ENCODE measurements around the gene COL24A1.
"Not testable (repeated sequence)": the region's sequence is repeated elsewhere in the genome, so short reads cannot be mapped to it uniquely, and the experiment has no call there.

The COL24A1 gene

GRCh38 chr1:85762804-85763203 is 393.8 kb downstream of the COL24A1 start:
- no peak for DNase-seq

DNA sequence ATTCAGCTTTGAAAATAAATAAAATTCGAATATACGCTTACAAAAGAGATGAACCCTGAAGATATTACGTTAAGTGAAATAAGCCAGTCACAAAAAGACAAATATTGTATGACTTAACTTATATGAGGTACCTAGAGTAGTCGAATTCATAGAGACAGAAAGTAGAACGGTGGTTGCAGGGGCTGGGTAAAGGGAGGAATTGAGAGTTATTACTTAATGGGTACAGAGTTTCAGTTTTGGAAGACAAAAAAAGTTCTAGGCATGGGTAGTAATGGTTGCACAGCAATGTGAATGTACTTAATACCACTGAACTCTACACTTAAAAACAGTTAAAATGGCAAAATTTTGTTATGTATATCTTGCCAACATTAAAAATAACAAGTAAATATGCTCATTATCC is 399.7 kb downstream of the COL24A1 start:
- DNase-seq, result no peak

- no peak for DNase-seq
Observed at GRCh38 chr1:85748120-85748519, 408.5 kb downstream of the COL24A1 start.

- DNase-seq, result no peak
Observed at GRCh38 chr1:85746777-85747176, 409.8 kb downstream of the COL24A1 start.

DNA sequence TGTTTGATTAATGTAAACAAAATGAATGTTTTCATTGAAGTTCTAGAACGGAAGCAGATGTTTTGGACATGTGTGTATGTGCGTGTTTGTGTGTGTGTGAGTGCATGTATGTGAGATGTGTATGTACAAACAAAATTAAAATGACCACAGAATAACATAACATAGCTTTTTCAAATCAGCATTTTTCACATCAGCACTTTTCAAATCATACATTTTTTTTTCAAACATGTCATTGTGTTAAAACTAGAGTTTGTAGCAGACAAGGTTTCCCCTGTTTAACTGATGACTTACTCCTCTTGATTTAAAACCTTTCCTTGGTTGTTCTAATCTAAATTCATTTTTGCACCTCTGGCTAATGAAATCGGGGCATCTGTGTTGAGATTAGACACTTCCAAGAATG is 412.8 kb downstream of the COL24A1 start:
- DNase-seq, result no peak

GRCh38 chr1:85734931-85735330 is 421.6 kb downstream of the COL24A1 start:
- DNase-seq, result no peak

DNA sequence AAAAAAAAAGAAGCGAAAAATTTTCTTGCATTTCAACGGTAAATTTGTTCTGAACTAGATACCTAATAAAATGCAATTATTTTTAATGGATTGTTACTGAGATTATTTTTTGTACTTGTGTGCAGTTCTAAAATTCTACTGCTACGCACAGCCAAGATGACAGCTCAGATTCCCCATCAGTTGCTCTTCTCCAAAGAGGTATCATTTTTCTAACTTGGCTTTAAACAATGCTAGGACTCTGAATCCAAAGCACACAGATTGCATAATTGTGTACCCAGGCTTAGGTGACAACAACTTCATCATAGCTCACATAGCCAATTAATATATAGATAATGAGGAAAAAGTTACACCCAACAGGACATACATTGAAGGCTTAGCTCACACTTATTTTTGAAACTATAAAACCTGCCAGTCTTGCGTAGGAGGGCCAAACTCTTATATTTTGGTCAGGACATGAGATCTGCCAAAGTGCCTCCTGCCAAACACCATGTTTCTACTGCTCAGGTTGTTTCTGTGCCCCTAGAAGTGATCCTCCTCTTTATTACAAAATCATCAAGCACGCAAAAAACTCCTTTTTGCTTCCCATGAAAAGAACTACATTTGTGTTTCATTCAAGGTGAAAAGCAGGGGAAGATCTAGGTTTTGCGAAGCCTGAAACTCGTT is 437.8 kb downstream of the COL24A1 start:
- no peak for DNase-seq

GRCh38 chr1:85714418-85715114 is 442.0 kb downstream of the COL24A1 start:
- DNase-seq, result not testable (repeated sequence)

GRCh38 chr1:85708829-85709227 is 447.7 kb downstream of the COL24A1 start:
- no peak for DNase-seq

DNA sequence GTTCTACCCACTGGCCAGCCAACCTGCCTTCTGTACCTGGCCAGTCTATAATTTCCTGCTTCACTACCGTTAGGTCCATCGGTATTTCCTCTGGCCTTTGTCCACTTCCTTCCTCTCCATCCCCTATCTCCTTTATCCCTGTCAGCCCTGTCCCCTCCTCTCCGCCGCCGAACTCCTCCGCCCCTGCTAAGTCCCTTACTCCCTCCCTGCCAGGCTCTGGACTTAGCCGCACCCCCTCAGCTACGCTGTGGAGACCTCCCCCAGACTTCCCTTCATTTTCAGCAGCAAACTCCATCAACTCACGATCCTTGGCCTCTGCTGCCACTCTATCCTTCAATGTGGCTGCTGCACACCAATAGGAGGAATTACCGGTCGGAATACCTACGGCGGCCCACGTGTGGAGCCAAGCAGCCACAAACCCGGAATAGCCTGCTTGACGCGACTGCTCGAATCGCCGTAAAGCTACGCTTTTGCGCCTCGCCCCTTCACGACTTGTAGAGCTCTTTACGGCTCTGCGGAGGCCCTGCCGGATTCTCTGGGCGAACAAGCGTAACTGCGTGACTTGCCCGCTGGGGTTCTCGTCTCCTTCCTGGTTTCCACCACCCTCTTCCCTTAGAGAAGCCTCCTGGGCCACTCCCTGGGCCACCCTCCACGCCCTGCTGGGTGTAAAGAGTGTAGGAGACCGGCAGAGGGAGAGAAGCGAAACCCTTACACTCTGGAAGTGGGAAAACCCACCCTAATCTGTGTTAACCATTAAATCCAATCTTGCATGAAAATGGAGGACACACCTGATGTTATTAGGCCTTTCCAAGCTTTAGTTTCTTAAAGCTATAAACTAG is 448.4 kb downstream of the COL24A1 start, which contains the start of gene ZNHIT6:
Gene ZNHIT6, minus strand, starts transcription at position 444 of the 839 bp plus-strand sequence. Its CDS starts 149 bp downstream, at position 295.
- peak; percentile 95 for DNase-seq

DNA sequence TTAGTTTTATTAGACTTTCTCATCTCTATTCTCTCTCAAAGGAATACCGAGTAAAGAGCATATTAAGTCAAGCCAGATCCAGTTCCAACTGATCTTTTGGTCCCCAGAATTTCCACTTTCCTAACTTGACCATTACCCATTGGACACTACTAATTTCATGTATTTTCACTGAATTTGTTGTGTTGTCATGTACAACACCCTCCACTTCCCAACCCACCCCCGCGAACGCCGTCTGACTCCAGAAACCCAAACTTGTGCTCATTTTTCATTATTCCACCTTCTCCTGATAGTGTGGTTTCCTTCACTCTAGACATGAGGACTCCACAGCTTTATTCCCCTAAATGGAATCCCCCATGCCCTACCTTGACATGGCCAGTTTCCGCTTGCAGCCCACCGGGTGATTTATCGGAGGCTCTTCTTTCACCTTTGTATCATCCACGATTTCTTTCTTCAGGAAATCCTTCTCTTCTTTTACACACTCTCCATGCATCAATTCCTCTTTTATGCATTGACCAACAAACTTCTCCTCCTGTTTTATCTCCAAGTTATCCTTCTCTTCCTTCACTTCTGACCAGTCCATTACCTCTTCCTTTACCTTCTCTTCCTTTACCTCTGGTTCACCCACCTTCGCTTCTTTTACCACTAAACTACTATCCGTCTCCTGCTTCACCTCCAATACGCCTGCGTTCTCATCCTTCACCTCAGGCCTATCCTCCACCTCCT is 449.1 kb downstream of the COL24A1 start:
- no peak for DNase-seq

GRCh38 chr1:85705940-85706339 is 450.6 kb downstream of the COL24A1 start:
- DNase-seq, result no peak

GRCh38 chr1:85700422-85700821 is 456.1 kb downstream of the COL24A1 start:
- no peak for DNase-seq

DNA sequence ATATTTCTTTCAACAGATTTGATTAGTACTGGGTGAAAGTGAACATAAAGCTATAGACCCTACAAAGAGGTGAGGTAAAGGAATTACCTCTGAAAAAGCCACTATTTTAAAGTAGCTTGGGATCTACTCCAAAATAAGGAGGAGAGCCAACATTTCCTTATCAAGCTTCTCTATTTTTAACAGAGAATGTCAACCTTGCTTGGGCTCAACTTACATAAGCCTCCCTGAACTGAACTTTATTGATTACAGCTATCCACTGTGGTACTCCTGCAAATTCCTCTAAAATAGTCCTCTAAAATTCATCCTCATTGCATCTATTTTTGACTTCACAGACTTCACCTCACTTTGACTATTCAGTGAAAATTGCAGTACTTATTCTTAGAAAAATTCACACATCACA is 458.7 kb downstream of the COL24A1 start:
- DNase-seq, result no peak

DNA sequence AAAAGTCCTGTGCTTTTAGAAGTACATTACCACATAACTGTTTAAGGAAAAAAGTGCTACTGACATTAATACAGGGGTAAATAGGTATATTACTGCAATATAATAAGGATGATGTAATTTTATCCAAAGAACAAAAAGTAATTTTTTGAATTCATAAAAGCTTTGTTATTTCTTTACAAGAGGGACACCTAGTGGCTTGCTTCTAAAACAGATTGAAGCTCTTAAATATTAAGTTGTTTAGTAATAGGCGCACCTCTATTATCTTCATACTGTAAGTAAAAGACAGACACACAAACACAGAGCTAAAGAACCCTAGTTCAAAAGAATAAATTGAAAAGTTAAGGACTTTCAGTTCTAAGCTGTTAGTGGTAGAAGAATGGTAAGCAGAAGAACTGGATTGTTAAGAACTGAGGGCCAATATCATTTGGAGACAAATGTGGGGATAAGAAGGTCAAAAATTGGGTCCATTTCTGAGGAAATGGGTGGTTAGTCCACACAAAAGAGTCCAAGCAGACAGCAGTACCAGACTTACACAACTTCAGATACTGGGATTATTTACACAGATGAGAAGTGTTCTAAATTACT is 463.8 kb downstream of the COL24A1 start:
- DNase-seq, result peak; percentile 2

GRCh38 chr1:85689775-85690404 is 466.7 kb downstream of the COL24A1 start:
- no peak for DNase-seq

GRCh38 chr1:85683292-85684025 is 473.1 kb downstream of the COL24A1 start:
- DNase-seq, result no peak

DNA sequence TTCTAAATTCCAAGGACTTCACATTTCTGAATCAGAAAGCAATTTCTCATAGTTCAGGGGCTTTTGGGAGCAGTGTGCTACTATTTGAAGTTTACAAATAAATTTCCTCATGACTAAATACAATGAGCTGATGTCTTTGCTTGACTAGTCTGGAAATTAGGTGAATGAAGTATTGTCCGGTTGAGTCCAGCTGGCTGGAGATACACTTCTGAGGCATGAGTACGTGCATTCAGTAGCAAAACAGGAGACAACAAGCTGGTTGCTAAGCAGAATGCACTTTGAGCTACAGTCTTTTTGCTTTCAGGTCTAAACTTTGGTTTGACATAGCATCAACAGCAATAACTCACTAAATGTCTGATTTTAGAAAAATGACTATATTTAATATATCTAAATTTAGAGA is 475.5 kb downstream of the COL24A1 start:
- DNase-seq, result no peak
